GM18520 (cell line): ENCODE data around the gene FICD.

Experiments
- ATAC-seq: cut with Tn5 transposase; IDR thresholded peaks from one replicate; pipeline ENCODE4 v1.9.1; 2021; ENCODE audit not compliant: unreplicated experiment

The FICD gene

GRCh38 chr12:108565146-108565545, 50.1 kb downstream of the FICD start:
- ATAC-seq = no peak

- ATAC-seq = no peak
Observed at GRCh38 chr12:108565976-108566375, 50.9 kb downstream of the FICD start.

GRCh38 chr12:108566452-108566851, 51.4 kb downstream of the FICD start:
- ATAC-seq = no peak

- ATAC-seq = no peak
Observed at GRCh38 chr12:108567406-108568337, 52.6 kb downstream of the FICD start.

- ATAC-seq = peak; percentile 52
Observed at GRCh38 chr12:108568338-108569154, 53.5 kb downstream of the FICD start.
